Fibroblast of the aortic adventitia (primary cell): Measurements from ENCODE around the gene SETMAR. TPM values are rescaled to one million over a fixed set of nuclear protein-coding genes. Genes with fewer than 3 reads are reported as not detected.
A peak's percentile ranks its signal among the peaks of the same experiment; 100 is the strongest.
"Not testable (repeated sequence)": the region's sequence is repeated elsewhere in the genome, so short reads cannot be mapped to it uniquely, and the experiment has no call there.

Source experiments
- DNase-seq: peaks from one replicate; pipeline ENCODE4 v3.0.0-alpha.2; 2010; ENCODE audit warnings: low read depth
- H3K4me3 ChIP-seq: 2 replicates; pipeline ENCODE4 v1.5.1; 2011; ENCODE audit warnings: low read depth, mild to moderate bottlenecking, control low read depth, low read length, moderate library complexity
- total RNA-seq: library from RNA; depleted of rRNA; stranded (reverse); fragments of >200 nt; gene quantifications from 2 replicates; pipeline ENCODE4 v1.2.3, GENCODE V29; 2012; ENCODE audit warnings: low replicate concordance
- TF ChIP-seq, protein P1 (sequence below): IDR thresholded peaks from 2 replicates; pipeline ENCODE4 v1.5.1; 2011; ENCODE audit warnings: mild to moderate bottlenecking, low read length, control low read depth, inconsistent platforms; ENCODE audit not compliant: insufficient read depth

Gene SETMAR
- total RNA-seq, 1 donor = 12.6 TPM

DNA sequence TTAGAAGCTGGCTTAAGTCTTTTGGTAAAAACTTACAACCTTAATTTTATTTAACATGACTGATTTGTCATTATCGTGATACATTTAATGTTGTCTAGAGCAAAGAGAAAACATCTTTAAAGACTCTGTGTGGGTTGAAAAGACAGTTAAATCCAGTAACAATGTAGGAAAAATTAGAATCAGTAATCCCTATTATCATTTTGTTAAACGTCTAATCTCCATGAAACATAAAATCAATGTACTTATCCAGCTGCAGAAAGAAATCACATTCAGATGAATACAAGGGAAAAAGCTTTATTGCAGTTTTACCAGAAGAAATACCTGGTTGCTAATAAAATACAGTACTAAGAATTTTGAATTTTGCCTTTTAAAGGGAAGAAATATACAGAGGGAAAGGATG lies 21.2 kb upstream of the SETMAR start:
- TF ChIP-seq, protein P1, sequence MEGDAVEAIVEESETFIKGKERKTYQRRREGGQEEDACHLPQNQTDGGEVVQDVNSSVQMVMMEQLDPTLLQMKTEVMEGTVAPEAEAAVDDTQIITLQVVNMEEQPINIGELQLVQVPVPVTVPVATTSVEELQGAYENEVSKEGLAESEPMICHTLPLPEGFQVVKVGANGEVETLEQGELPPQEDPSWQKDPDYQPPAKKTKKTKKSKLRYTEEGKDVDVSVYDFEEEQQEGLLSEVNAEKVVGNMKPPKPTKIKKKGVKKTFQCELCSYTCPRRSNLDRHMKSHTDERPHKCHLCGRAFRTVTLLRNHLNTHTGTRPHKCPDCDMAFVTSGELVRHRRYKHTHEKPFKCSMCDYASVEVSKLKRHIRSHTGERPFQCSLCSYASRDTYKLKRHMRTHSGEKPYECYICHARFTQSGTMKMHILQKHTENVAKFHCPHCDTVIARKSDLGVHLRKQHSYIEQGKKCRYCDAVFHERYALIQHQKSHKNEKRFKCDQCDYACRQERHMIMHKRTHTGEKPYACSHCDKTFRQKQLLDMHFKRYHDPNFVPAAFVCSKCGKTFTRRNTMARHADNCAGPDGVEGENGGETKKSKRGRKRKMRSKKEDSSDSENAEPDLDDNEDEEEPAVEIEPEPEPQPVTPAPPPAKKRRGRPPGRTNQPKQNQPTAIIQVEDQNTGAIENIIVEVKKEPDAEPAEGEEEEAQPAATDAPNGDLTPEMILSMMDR = no peak
- DNase-seq = no peak
- no peak overlapping the region for H3K4me3 ChIP-seq

DNA sequence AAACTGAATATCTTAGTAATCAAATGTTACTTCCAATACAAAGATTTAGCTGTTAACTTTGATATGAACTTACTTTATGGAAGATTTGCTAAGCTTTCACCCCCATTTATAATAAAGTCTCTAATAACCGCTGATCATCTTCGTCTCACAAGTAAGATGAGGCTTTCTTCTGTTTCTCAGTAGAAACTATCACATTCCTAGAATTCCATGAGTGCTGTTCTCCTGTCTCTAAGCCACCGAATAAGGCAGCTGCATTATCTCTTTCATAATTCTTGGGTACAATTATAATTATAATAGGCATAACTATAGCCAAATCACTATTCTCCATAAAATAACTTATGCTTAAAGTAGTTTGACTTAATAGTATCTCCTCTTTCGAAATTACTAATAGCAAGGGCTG lies 18.3 kb upstream of the SETMAR start:
- TF ChIP-seq, protein P1 = no peak
- H3K4me3 ChIP-seq = no peak overlapping the region
- no peak for DNase-seq

- no peak overlapping the region for H3K4me3 ChIP-seq
- DNase-seq = no peak
- TF ChIP-seq, protein P1 = no peak
Observed at GRCh38 chr3:4289044-4289443, 14.1 kb upstream of the SETMAR start.

DNA sequence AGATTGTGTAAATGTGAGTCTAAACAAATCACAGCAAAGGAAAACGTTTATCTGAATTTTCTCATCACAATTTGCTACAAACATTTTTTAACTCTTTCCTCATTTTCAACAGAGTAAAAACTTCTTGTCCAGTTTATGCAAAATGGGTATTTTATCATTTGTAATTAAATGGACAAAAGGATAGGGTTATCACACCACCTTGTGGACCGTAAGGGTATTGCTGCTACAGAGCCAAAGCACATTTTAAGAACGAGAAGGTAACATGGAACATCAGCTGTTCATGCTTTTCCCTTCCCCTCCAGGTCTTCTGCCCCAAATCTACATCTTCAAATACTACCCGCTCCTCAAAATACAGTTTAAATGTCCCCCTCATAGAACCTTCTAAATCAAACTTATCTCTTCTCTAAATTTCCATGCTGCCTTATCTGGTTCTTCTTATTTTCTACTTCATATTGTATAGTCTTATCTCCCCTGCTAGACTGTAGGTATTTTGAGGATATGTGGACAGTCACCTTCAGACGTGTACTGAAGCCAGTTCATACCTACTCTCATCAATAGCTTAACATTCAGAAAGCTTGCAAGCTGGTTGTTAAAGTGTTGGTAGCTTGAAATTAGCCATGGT lies 12.8 kb upstream of the SETMAR start:
- no peak overlapping the region for H3K4me3 ChIP-seq
- TF ChIP-seq, protein P1 = peak; percentile 96
- peak; percentile 66 for DNase-seq

DNA sequence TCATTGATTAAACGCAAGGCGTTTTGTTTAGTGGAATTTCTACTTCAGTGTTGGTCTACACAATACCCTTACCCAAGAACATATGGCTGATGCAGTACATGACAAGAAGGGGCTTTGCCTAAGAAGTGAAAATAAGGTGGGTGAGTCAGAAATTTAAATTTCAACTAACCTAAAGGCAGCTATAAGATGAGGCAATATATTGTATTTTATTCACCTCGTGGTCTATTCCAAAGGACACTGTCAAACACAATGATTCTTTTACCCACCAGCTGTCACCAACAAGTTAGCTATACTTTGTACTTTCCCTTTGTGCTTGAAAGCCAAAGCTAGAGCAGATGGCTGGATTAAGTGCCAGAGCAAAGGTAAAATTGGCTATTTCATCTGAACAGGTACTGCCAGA lies 10.9 kb upstream of the SETMAR start:
- DNase-seq = no peak
- TF ChIP-seq, protein P1 = no peak
- H3K4me3 ChIP-seq = no peak overlapping the region

DNA sequence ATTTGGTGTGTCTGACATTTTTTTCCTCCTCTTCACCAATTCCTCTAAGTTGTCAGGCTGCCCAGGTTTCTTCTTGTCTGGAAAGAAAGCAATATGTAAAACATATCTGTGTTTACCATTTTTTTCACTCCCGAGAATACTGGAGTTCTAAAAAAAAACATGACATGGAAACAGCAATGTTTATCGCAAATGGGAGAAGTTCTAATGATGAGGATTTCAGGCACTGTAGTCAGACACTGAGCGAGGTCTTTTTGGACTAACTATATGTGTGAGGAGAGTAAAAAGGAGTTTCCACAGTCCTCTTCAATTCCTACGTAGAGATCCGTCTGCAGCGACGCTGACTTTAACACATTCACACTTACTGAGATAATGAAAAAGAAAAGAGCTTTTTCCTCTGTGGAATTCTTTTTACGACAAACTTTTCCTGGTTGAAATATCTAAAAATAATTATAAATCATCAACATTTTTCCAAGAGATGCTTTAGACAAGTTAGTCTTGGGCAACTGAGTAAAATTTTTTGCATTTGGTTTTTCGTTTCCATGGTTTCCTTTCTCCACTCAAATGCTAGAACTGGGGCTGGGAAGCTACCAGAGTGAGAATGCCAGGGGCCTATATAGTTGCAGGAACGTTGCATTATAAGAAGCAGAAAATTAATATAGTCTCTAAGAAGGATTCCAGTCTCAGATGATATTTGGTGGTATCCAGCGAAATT lies 8.4 kb upstream of the SETMAR start:
- no peak overlapping the region for H3K4me3 ChIP-seq
- no peak for DNase-seq
- TF ChIP-seq, protein P1 = no peak

DNA sequence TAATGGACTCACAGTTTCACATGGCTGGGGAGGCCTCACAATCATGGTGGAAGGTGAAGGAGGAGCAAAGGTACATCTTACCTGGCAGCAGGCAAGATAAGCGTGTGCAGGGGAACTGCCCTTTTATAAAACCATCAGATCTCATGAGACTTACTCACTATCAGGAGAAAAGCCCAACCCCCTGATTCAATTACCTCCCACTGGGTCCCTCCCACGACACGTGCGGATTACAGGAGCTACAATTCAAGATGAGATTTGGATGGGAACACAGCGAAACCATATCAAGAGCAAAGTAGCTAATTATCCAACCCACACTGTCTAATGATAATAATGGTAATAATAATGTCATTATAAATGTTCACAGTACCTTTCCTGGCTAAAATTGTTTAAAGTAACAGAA lies 6.7 kb upstream of the SETMAR start:
- DNase-seq = not testable (repeated sequence)

More for the DNA sequence above, 6.7 kb upstream of the SETMAR start:
- H3K4me3 ChIP-seq = not testable (repeated sequence)
